ENCODE data around the gene OR8I2.

The OR8I2 gene

DNA sequence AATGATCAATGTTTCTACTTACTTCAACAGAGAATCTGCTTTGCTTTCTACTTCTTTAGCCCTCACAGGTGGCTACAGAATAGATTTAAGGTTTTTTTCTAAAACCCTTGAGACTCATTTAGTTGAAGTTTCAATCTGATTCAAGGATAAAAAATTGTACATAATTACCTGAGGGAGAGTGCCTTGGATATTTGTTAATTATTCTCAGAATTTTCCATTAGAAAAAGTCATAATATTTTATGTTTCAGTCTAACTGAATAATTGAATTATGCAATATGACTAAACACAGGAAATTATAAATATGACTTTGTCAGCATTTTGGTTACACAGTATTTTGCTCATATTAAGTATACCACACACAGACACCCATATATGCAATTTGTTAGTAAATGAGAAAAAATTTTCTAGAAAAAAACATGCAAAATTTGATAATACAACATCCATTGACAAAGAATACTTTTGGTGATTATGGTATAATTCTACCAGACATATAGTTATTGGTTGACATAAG lies 47.1 kb downstream of the OR8I2 start, which contains the start of gene OR8J3:
Gene OR8J3 (minus strand): TSS at position 51 of the 511 bp plus-strand sequence. CDS start 2,483 bp downstream, outside the sequence.
- TF ChIP-seq, protein P1, sequence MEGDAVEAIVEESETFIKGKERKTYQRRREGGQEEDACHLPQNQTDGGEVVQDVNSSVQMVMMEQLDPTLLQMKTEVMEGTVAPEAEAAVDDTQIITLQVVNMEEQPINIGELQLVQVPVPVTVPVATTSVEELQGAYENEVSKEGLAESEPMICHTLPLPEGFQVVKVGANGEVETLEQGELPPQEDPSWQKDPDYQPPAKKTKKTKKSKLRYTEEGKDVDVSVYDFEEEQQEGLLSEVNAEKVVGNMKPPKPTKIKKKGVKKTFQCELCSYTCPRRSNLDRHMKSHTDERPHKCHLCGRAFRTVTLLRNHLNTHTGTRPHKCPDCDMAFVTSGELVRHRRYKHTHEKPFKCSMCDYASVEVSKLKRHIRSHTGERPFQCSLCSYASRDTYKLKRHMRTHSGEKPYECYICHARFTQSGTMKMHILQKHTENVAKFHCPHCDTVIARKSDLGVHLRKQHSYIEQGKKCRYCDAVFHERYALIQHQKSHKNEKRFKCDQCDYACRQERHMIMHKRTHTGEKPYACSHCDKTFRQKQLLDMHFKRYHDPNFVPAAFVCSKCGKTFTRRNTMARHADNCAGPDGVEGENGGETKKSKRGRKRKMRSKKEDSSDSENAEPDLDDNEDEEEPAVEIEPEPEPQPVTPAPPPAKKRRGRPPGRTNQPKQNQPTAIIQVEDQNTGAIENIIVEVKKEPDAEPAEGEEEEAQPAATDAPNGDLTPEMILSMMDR (IDR thresholded peaks at IDR 0.05) = no peak

Measured in LNCAP (cell line).